C4-2B (cell line): ENCODE results near the gene RNF213.

ENCODE experiments used
- ZFX ChIP-seq: fragments of 450-650 bp; IDR thresholded peaks from 2 replicates; pipeline ENCODE4 v1.6.1; 2017
- TF ChIP-seq, protein P1 (sequence below): fragments of 450-650 bp; conservative IDR thresholded peaks from 2 replicates; pipeline ENCODE4 v1.5.1; 2017; ENCODE audit warnings: mild to moderate bottlenecking

DNA sequence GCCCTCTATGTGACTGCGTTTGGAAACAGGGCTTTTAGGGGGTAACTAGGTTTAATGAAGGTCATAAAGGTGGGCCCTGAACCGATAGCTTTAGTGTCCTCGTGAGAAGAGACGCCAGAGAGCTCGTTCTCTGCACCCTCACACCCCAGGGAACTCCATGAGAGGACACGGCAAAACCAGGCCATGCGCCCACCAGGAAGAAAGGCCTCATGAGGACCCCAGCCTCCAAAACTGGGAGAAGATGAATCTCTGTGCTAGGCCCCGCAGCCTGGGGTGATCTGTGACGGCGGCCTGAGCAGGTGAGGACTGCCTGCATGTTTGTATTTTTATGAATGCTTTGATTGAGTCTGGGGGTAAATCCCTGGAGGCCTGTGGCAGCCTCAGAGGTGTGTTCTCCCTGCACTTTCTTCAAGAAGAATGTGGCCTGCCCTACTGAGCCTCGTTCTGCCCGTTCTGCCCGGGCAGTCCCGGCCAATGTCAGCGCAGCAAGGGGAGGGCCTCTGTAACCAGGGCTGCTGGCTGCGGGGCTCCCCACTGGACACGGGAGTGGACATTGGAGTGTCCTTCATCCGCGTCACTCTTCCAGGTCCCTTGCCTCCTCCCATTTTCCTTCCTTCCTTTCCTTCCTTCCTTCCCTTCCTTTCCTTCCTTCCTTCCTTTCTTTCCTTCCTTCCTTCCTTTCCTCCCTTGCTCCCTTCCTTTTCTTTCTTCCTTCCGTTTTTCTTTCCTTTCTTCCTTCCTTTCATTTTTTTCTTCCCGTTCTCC, 6.8 kb upstream of the RNF213 start:
- TF ChIP-seq, protein P1, sequence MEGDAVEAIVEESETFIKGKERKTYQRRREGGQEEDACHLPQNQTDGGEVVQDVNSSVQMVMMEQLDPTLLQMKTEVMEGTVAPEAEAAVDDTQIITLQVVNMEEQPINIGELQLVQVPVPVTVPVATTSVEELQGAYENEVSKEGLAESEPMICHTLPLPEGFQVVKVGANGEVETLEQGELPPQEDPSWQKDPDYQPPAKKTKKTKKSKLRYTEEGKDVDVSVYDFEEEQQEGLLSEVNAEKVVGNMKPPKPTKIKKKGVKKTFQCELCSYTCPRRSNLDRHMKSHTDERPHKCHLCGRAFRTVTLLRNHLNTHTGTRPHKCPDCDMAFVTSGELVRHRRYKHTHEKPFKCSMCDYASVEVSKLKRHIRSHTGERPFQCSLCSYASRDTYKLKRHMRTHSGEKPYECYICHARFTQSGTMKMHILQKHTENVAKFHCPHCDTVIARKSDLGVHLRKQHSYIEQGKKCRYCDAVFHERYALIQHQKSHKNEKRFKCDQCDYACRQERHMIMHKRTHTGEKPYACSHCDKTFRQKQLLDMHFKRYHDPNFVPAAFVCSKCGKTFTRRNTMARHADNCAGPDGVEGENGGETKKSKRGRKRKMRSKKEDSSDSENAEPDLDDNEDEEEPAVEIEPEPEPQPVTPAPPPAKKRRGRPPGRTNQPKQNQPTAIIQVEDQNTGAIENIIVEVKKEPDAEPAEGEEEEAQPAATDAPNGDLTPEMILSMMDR, result no peak
- no peak for TF ChIP-seq ZFX
